GM21447 (cell line): Measurements from ENCODE around the gene AK9.
"Not testable (repeated sequence)": the region's sequence is repeated elsewhere in the genome, so short reads cannot be mapped to it uniquely, and the experiment has no call there.

Source experiments
- ATAC-seq: cut with Tn5 transposase; IDR thresholded peaks from one replicate; pipeline ENCODE4 v1.9.1; 2021; ENCODE audit not compliant: unreplicated experiment

The AK9 gene

GRCh38 chr6:109626311-109626710 is 64.7 kb downstream of the AK9 start:
- ATAC-seq, result no peak

GRCh38 chr6:109625199-109625598 is 65.8 kb downstream of the AK9 start:
- ATAC-seq, result no peak

- ATAC-seq, result no peak
Observed at GRCh38 chr6:109623288-109623687, 67.7 kb downstream of the AK9 start.

- no peak for ATAC-seq
Observed at GRCh38 chr6:109612268-109612667, 78.7 kb downstream of the AK9 start.

- no peak for ATAC-seq
Observed at GRCh38 chr6:109611502-109611901, 79.5 kb downstream of the AK9 start.

GRCh38 chr6:109610590-109610989 is 80.4 kb downstream of the AK9 start:
- no peak for ATAC-seq

GRCh38 chr6:109609737-109610136 is 81.3 kb downstream of the AK9 start:
- no peak for ATAC-seq

- ATAC-seq, result no peak
Observed at GRCh38 chr6:109606359-109606758, 84.6 kb downstream of the AK9 start.

GRCh38 chr6:109595998-109596397 is 95.0 kb downstream of the AK9 start:
- ATAC-seq, result no peak

- no peak for ATAC-seq
Observed at GRCh38 chr6:109580519-109580918, 110.5 kb downstream of the AK9 start.

- ATAC-seq, result peak; percentile 77
Observed at GRCh38 chr6:109579361-109579760, 111.6 kb downstream of the AK9 start.

GRCh38 chr6:109569901-109570300 is 121.1 kb downstream of the AK9 start:
- not testable (repeated sequence) for ATAC-seq

- ATAC-seq, result no peak
Observed at GRCh38 chr6:109561844-109562243, 129.2 kb downstream of the AK9 start.

GRCh38 chr6:109531446-109531845 is 159.6 kb downstream of the AK9 start:
- no peak for ATAC-seq

- ATAC-seq, result no peak
Observed at GRCh38 chr6:109527989-109528388, 163.0 kb downstream of the AK9 start.

GRCh38 chr6:109526905-109527628 is 163.9 kb downstream of the AK9 start:
- no peak for ATAC-seq

GRCh38 chr6:109524129-109524528 is 166.9 kb downstream of the AK9 start:
- no peak for ATAC-seq

GRCh38 chr6:109523478-109523877 is 167.5 kb downstream of the AK9 start:
- no peak for ATAC-seq

- no peak for ATAC-seq
Observed at GRCh38 chr6:109521080-109521479, 169.9 kb downstream of the AK9 start.

- ATAC-seq, result not testable (repeated sequence)
Observed at GRCh38 chr6:109519647-109520046, 171.4 kb downstream of the AK9 start.

GRCh38 chr6:109516929-109517328 is 174.1 kb downstream of the AK9 start:
- ATAC-seq, result no peak

GRCh38 chr6:109515781-109516409 is 175.1 kb downstream of the AK9 start:
- no peak for ATAC-seq

- ATAC-seq, result no peak
Observed at GRCh38 chr6:109514946-109515345, 176.1 kb downstream of the AK9 start.
